Mesothelial cell of epicardium (in vitro differentiated cells): ENCODE data around the gene IFIT1. TPM values are rescaled to one million over a fixed set of nuclear protein-coding genes. Genes with fewer than 3 reads are reported as not detected.

Source experiments
- DNase-seq, 2 experiments: peaks; one replicate each; pipeline ENCODE4 v3.0.0; 2021; ENCODE audit warnings: low spot score in 2 of 2; ENCODE audit not compliant: unreplicated experiment in 2 of 2
- H3K27ac Mint-ChIP-seq: 2 replicates; pipeline ENCODE4 v1.8.0; 2021; ENCODE audit warnings: mixed read lengths
- H3K27me3 Mint-ChIP-seq: 2 replicates; pipeline ENCODE4 v1.8.0; 2021; ENCODE audit warnings: low read depth, mixed read lengths
- H3K36me3 Mint-ChIP-seq: 2 replicates; pipeline ENCODE4 v1.8.0; 2021; ENCODE audit warnings: mixed read lengths
- H3K4me1 Mint-ChIP-seq: 2 replicates; pipeline ENCODE4 v1.8.0; 2021; ENCODE audit warnings: mixed read lengths
- H3K4me3 Mint-ChIP-seq: 2 replicates; pipeline ENCODE4 v1.8.0; 2021; ENCODE audit warnings: mild to moderate bottlenecking, moderate library complexity, mixed read lengths
- H3K9me3 Mint-ChIP-seq: 2 replicates; pipeline ENCODE4 v1.8.0; 2021; ENCODE audit warnings: mixed read lengths
- total RNA-seq: library from RNA; stranded (reverse); gene quantifications from 3 replicates; pipeline ENCODE4 v1.2.1, GENCODE V29; 2021
- TF ChIP-seq, protein P1 (sequence below): fragments of 200-600 bp; sonication (generic); IDR thresholded peaks from one replicate; pipeline ENCODE4 v1.5.0; 2021; ENCODE audit warnings: antibody characterized with exemption; ENCODE audit not compliant: unreplicated experiment

Gene IFIT1
- total RNA-seq, 1 donor from 2014 or later: 44.1 TPM

DNA sequence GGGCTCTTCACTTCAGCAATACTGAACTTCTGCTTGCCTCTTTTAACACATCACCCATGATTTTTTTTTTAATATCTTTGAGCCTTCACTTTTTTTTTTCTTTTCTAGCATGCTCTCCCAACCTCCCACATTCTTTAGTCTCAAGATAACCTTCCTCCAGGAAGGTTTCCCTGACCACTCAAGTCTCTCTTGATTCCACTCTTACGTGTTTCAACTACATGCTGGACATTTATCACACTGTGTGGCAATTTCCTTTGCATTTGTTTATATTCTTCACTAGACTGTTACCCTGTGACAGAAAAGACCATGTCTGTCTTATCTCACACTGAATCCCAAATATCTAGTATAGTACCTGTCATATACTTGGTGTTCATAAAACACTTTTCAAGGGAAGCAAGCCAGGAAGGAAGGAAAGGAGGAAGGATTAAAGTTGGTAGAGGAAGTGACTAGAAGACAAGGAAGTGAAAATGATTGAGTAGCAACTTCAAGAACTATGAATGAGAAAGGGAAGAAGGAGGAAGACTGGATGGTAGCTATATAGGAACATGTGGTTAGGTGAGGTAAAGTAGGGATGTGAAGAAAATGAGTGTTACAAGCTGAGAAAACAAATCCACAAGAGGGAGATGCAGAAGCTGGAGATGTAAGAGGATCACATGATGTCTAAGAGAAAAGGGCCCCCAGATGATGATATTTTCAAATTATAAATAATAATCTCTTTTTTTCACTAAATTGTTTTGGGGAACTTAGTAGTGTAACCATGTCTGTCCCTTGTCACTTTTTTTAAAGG, 62.3 kb downstream of the IFIT1 start:
- no peak for DNase-seq
- no peak overlapping the region for H3K4me3 Mint-ChIP-seq
- no peaks in the 10 kb centered on the region for H3K9me3 Mint-ChIP-seq
- peaks cover 18% of the 10 kb centered on the region for H3K4me1 Mint-ChIP-seq
- no peaks in the 10 kb centered on the region for H3K27me3 Mint-ChIP-seq
- H3K36me3 Mint-ChIP-seq: peaks cover 2% of the 10 kb centered on the region
- TF ChIP-seq, protein P1, sequence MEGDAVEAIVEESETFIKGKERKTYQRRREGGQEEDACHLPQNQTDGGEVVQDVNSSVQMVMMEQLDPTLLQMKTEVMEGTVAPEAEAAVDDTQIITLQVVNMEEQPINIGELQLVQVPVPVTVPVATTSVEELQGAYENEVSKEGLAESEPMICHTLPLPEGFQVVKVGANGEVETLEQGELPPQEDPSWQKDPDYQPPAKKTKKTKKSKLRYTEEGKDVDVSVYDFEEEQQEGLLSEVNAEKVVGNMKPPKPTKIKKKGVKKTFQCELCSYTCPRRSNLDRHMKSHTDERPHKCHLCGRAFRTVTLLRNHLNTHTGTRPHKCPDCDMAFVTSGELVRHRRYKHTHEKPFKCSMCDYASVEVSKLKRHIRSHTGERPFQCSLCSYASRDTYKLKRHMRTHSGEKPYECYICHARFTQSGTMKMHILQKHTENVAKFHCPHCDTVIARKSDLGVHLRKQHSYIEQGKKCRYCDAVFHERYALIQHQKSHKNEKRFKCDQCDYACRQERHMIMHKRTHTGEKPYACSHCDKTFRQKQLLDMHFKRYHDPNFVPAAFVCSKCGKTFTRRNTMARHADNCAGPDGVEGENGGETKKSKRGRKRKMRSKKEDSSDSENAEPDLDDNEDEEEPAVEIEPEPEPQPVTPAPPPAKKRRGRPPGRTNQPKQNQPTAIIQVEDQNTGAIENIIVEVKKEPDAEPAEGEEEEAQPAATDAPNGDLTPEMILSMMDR: no peak
- H3K27ac Mint-ChIP-seq: no peak overlapping the region

Other genes with a start within 250 kb of the IFIT1 start
- not detected in 3 replicates for gene CH25H, start 185.3 kb upstream of the IFIT1 start, total RNA-seq
- 24.2 to 27.3 TPM (median 24.8 TPM) in 3 replicates for gene LIPA, start 140.8 kb upstream of the IFIT1 start, total RNA-seq
- gene IFIT2, start 90.6 kb upstream of the IFIT1 start, total RNA-seq: 2.3 to 3.6 TPM (median 2.9 TPM) in 3 replicates
- gene IFIT3, start 64.6 kb upstream of the IFIT1 start, total RNA-seq: 14.3 to 17.8 TPM (median 14.9 TPM) in 3 replicates
- not detected in 3 replicates for gene IFIT1B, start 14.6 kb upstream of the IFIT1 start, total RNA-seq
- 19.1 to 20.5 TPM (median 20.1 TPM) in 3 replicates for gene IFIT5, start 21.9 kb downstream of the IFIT1 start, total RNA-seq
- gene SLC16A12, start 143.0 kb downstream of the IFIT1 start, total RNA-seq: 3.0 to 3.1 TPM (median 3.1 TPM) in 3 replicates